ENCODE data around the gene NHSL2. TPM values are rescaled to one million over a fixed set of nuclear protein-coding genes. Genes with fewer than 3 reads are reported as not detected.

The NHSL2 gene
- total and polyA plus RNA-seq, 2 experiments from 2014 or later: 4.7 to 9.5 TPM

DNA sequence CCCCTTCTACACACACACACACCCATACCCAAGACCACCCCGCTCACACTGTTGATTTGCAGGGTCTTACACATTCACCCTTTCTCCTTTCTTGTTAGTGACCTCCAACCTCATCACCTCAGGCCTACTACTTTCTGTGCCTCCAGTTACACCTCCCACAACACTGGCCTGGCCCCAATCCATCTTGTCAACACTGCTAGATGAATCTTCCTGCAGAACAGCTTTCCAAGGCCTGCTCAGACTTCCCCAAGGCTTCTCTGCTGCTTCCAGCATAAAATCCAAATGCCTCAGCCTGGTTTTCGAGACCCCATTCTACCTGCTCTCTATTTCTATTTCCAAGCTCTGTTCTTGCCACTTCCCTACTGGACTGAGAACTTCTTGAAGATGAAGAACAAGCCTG is 79.9 kb downstream of the NHSL2 start:
- no peak overlapping the region for H3K27ac Mint-ChIP-seq
- H3K4me1 Mint-ChIP-seq: peaks cover 44% of the 10 kb centered on the region
- ATAC-seq: no peak

DNA sequence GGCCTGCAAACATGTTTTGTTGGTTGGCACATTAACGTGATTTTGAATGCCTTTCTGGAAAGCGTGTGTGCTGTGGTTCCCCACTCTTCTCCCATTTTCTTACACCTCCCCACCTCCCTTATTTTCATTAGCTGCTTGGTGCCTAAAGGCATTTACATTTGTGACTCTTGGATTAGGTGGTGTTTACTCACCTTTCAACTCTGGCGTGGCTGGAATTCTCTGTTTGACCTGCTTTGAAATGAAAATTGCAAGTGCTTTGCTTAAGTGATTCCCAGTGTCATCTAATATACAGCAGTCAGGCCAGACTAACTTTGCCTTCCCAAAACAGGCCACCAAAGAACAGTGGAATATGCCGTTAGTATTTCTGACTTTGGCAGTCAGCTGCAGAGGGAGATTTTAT is 80.5 kb downstream of the NHSL2 start:
- ATAC-seq: no peak; the same call in 2 of the 3 replicates
- Histone ChIP-seq H3K79me2 (replicated peaks; ENCODE audit: insufficient read depth) (no peaks in the 10 kb centered on the region; the same call in 1 of the 2 replicates), H4K20me1 (replicated peaks; ENCODE audit: insufficient read depth) (no peaks in the 10 kb centered on the region; the same call in none of the 2 replicates), H3K4me1 (ENCODE audit: insufficient read depth) (peaks cover 14% of the 10 kb centered on the region; the same call in 1 of the 2 replicates), H3K27ac (ENCODE audit: low read depth) (no peak overlapping the region), H3K27me3 (ENCODE audit: insufficient read depth) (no peaks in the 10 kb centered on the region), H3K4me3 (no peak overlapping the region), H3F3A (replicated peaks; ENCODE audit: low read depth) (no peaks in the 10 kb centered on the region), H3K4me2 (peak overlapping the region; percentile 20; the same call in 1 of the 2 replicates), H3K9me2 (ENCODE audit: insufficient read depth) (no peaks in the 10 kb centered on the region), H2AFZ (no peak overlapping the region), H3K36me3 (ENCODE audit: insufficient read depth) (no peaks in the 10 kb centered on the region)
- Mint-ChIP-seq H3K9me3 (peaks cover 2% of the 10 kb centered on the region; the same call in 2 of the 3 replicates), H3K27ac (no peak overlapping the region), H3K4me1 (peaks cover 48% of the 10 kb centered on the region), H3K4me3 (no peak overlapping the region; the same call in 2 of the 3 replicates), H3K27me3 (ENCODE audit: insufficient read depth, low read depth, poor library complexity) (peaks cover 19% of the 10 kb centered on the region), H3K36me3 (ENCODE audit: low read depth) (peaks cover 5% of the 10 kb centered on the region; the same call in 2 of the 3 replicates)
- no peak for TF ChIP-seq ZNF114 (CRISPR knock-in tag; IDR thresholded peaks at IDR 0.05)
- TF ChIP-seq, protein P1, sequence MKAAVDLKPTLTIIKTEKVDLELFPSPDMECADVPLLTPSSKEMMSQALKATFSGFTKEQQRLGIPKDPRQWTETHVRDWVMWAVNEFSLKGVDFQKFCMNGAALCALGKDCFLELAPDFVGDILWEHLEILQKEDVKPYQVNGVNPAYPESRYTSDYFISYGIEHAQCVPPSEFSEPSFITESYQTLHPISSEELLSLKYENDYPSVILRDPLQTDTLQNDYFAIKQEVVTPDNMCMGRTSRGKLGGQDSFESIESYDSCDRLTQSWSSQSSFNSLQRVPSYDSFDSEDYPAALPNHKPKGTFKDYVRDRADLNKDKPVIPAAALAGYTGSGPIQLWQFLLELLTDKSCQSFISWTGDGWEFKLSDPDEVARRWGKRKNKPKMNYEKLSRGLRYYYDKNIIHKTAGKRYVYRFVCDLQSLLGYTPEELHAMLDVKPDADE (IDR thresholded peaks at IDR 0.05): no peak
- peak; percentile 6 for DNase-seq (ENCODE audit: low spot score)

More for the DNA sequence above, 79.9 kb downstream of the NHSL2 start:
- Histone ChIP-seq H4K20me1 (replicated peaks; ENCODE audit: insufficient read depth) (no peaks in the 10 kb centered on the region; the same call in none of the 2 replicates), H3F3A (replicated peaks; ENCODE audit: low read depth) (no peaks in the 10 kb centered on the region), H2AFZ (no peak overlapping the region), H3K27me3 (ENCODE audit: insufficient read depth) (no peaks in the 10 kb centered on the region), H3K27ac (ENCODE audit: low read depth) (no peak overlapping the region), H3K4me1 (ENCODE audit: insufficient read depth) (peaks cover 13% of the 10 kb centered on the region; the same call in 1 of the 2 replicates), H3K4me3 (no peak overlapping the region), H3K4me2 (peak overlapping the region; percentile 20; the same call in 1 of the 2 replicates), H3K79me2 (replicated peaks; ENCODE audit: insufficient read depth) (no peaks in the 10 kb centered on the region; the same call in 1 of the 2 replicates), H3K36me3 (ENCODE audit: insufficient read depth) (no peaks in the 10 kb centered on the region), H3K9me2 (ENCODE audit: insufficient read depth) (no peaks in the 10 kb centered on the region)
- peaks cover 16% of the 10 kb centered on the region for H3K27me3 Mint-ChIP-seq (ENCODE audit: insufficient read depth, low read depth, poor library complexity)
- peaks cover 3% of the 10 kb centered on the region; the same call in 2 of the 3 replicates for H3K9me3 Mint-ChIP-seq
- H3K36me3 Mint-ChIP-seq (ENCODE audit: low read depth): peaks cover 5% of the 10 kb centered on the region; the same call in 2 of the 3 replicates
- H3K4me3 Mint-ChIP-seq: no peak overlapping the region; the same call in 2 of the 3 replicates
- TF ChIP-seq, protein P2, sequence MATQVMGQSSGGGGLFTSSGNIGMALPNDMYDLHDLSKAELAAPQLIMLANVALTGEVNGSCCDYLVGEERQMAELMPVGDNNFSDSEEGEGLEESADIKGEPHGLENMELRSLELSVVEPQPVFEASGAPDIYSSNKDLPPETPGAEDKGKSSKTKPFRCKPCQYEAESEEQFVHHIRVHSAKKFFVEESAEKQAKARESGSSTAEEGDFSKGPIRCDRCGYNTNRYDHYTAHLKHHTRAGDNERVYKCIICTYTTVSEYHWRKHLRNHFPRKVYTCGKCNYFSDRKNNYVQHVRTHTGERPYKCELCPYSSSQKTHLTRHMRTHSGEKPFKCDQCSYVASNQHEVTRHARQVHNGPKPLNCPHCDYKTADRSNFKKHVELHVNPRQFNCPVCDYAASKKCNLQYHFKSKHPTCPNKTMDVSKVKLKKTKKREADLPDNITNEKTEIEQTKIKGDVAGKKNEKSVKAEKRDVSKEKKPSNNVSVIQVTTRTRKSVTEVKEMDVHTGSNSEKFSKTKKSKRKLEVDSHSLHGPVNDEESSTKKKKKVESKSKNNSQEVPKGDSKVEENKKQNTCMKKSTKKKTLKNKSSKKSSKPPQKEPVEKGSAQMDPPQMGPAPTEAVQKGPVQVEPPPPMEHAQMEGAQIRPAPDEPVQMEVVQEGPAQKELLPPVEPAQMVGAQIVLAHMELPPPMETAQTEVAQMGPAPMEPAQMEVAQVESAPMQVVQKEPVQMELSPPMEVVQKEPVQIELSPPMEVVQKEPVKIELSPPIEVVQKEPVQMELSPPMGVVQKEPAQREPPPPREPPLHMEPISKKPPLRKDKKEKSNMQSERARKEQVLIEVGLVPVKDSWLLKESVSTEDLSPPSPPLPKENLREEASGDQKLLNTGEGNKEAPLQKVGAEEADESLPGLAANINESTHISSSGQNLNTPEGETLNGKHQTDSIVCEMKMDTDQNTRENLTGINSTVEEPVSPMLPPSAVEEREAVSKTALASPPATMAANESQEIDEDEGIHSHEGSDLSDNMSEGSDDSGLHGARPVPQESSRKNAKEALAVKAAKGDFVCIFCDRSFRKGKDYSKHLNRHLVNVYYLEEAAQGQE (IDR thresholded peaks at IDR 0.05; ENCODE audit: unreplicated experiment): no peak
- no peak for TF ChIP-seq EZH2 (IDR thresholded peaks at IDR 0.05; ENCODE audit: low read depth, unreplicated experiment)
- TF ChIP-seq ZNF331 (CRISPR knock-in tag; IDR thresholded peaks at IDR 0.05; ENCODE audit: low read depth): no peak
- TF ChIP-seq EZH2phosphoT487 (IDR thresholded peaks at IDR 0.05; ENCODE audit: unreplicated experiment): no peak
- no peak for DNase-seq (ENCODE audit: low spot score)

Measured in GM23338 (cell line).